Stimulated activated CD8-positive, alpha-beta memory T cell treated with anti-CD3 and anti-CD28 coated beads, Interleukin-12 subunit alpha, Interleukin-12 subunit beta, amount 100 ng/mL, for 1 hour (primary cell): ENCODE measurements around the gene LEFTY2.
"Not testable (repeated sequence)": the region's sequence is repeated elsewhere in the genome, so short reads cannot be mapped to it uniquely, and the experiment has no call there.

ENCODE experiments used
- DNase-seq: peaks from one replicate; pipeline ENCODE4 v3.0.0-alpha.2; 2020; ENCODE audit warnings: low read depth

Gene LEFTY2

GRCh38 chr1:225903623-225904022, 37.4 kb downstream of the LEFTY2 start:
- no peak for DNase-seq

DNA sequence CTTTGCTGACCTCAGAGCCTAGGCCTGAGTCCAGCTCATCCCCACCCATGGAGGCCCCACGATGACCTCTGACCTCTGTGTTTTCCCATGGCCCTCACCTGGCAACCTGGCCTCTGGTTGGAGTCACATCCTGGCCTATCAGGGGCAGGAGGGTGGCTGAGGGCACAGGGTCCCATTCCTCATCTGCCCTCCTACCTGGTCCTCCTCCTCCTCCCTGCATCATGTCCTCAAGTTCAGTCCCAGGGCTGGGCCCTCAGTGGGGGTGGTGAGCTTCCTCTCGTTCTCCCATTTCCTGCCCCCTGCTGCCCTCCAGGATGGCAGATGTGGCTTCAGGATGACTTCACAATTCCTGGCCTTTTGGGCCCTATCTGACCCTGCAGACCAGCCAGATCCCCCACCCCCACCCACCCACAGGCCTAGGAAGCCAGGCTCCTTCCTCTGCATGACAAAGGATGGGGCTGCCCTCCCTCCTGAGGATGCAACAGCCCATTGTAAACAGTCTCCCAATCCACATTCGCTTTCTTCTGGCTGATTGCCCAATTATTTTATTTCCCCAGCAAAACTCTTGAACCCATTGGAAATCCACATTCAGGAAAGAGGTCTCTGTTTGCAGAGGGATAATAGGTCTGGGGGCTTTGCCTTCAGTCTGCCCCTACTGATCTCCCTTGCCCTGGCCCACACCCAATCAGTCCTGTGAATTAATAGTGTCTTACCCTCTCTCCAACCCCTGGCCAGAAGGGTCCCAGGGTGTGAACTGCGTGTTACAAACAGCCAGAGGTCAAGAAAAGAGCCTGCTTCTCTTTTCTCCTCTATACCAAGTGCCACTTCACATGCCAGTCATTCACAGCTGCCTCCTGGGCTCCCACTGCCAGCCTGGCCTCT, 41.7 kb downstream of the LEFTY2 start:
- DNase-seq: no peak

GRCh38 chr1:225897595-225898514, 43.2 kb downstream of the LEFTY2 start:
- DNase-seq: no peak

GRCh38 chr1:225896937-225897549, 44.0 kb downstream of the LEFTY2 start:
- peak; percentile 45 for DNase-seq

GRCh38 chr1:225896494-225896893, 44.5 kb downstream of the LEFTY2 start:
- DNase-seq: no peak

DNA sequence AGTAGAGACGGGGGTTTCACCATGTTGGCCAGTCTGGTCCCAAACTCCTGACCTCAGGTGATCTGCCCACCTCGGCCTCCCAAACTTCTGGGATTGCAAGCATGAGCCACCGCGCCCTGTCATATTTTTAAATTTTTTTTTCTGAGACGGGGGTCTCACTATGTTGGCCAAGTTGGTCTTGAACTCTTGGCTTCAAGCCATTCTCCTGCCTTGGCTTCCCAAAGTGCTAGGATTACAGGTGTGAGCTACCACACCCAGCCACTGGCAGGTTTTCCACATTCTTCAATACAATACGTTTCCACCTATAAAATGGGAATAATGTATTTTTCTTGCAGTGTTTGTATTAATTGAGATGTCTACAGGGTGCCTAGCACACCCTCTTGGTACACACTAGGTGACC, 48.7 kb downstream of the LEFTY2 start:
- no peak for DNase-seq

GRCh38 chr1:225891229-225891972, 49.6 kb downstream of the LEFTY2 start:
- DNase-seq: no peak

DNA sequence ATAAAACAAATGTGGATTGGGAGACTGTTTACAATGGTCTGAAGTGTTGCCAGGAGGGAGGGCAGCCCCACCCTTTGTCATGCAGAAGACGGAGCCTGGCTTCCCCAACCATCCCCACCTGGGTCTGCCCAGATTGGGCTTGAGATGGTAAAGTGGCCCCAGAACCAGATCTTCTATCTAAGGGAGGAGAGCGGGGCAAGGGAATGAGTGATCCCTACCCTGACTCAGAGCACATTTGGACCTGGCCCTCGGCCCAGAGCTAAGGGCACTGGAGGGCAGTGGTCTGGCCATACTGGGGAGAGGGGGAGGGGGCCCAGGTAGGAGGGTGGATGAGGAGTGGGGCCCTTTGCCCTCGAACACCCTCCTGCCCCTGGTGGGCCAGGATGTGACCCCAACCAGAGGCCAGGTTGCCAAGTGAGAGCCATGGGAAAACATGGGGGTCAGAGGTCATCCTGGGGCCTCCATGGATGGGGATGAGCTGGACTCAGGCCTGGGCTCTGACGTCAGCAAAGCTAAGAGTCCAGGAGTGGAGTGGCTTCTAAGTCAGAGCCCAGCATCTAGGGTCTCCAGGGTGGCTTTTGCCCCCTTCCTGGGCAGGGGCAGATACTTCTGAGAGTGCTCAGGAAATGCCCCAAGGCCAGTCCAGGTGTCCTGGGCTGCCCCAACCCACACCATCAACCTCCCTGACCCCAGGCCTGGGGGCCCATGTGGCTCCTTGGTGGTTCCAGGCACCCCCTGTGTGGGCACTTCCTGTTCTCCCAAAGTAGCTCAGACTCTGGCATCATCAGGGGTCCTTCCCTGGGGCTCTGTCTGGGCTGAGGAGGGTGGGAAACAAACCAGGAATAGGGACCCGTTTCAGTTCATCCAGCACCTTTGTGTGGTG, 50.4 kb downstream of the LEFTY2 start:
- no peak for DNase-seq

DNA sequence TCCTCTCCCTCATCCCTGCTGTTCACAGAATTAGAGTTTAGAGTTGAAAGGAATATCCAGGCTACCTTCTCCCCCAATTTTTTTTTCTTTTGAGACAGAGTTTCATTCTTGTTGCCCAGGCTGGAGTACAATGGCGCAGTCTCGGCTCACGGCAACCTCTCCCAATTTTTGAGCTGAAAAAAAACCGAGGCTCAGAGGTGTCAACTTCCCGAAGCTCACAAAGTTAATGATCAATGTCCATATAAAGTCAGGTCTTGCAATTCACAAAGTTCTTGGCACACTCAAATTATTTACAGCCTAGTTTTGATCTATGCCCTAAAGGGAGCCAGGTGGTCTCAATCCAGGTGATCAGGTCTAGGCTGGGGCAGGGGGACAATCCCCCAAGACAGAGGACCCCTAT, 51.3 kb downstream of the LEFTY2 start:
- no peak for DNase-seq

DNA sequence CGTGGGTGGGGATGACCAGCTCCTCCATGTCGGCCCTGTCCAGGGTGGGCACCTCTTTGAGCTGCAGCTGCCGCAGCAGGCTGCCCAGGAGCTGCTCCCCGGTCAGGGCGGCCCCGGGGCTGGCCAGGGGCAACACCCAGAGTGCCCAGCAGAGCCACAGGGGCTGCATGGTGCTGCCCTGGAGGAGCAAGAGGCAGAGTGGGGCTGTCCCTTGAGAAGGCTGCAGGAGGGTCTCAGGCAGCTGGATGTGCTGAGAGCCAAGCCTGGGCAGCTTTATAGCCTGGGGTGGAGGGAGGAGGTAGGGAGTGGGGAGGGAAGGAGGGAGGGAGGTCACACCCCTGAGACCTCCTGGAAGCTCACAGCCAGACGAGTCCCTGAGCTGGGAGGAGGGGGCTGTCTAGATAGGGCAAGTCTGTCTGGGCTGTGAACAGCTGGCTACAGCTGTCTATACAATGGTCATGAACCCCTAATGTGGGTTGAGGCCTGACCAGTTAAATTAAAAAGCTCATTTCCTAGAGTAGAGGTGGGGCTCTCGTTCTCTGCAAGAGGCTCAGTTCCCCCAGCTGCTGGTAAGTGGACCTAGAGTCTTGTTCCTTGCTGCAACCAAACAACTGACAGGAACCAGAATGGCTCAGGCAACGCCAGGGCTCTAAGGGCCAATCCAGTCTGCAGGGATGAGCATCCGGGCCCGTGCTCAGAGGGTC, 52.0 kb downstream of the LEFTY2 start, which contains the start of gene LEFTY1:
TSS of gene LEFTY1 (minus strand) at position 249 of the 704 bp plus-strand sequence. CDS start at position 169, 80 bp downstream.
- DNase-seq: no peak

DNA sequence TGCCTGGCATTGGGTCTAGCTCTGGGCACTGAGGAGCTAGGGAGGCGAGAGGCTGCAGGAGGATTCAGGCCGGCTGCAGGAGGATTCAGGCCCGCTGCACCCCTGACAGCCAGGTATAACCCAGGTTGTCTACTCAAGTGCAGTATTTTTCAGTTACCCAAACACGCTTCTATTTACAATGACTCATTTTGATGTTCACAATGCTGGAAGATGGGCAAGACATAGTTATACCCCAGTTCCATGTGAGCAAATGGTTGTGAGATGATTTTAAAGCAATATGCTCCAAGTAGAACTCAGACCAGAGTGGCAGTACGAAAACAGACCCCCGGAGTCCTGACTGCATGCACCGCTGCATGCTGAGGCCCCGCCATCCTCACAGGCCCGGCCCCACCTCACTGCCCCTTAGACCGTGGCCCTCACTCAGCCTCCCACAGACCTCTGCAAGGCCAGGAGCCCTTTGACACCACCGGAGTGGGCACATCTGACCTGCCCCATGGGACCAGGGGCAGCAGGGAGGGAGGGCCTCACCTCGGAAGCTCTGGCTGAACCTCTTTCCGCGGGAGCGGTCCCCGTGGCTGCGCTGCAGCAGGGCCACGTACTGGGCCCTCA, 52.6 kb downstream of the LEFTY2 start:
- DNase-seq: no peak

DNA sequence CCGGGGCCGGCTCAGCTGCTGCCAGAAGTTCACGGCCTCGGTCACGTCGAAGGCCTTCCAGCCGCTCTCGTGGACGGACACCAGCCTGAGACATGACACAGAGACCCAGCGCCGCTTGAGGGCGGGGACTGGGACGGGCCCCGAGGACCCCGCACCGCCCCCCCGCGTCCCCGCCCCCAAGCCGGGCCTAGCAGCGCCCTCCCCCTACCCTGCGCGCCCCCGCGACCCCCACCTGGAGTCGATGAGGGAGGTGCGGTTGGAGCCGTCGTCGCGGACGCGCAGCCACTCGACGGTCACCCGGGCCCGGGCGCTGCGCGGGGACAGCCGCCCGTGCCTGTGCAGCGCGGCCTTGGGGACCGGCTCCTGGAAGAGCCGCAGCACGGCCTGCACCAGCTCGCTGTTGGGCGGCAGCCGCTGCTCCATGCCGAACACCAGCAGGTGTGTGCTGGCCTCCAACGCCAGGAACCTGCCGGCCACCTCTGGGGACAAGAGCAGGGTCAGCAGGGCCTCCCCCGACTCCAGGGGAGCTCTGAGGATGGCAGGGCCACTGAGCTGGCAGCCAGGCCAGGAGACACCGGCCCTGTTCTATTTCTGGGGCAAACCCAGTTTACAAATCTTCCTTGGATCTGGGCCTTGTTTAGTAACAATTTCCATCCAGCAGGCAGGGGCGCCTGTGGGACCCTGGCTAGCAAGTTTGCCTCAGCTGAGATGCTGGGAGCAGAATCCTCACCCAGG, 53.3 kb downstream of the LEFTY2 start:
- DNase-seq: not testable (repeated sequence)

DNA sequence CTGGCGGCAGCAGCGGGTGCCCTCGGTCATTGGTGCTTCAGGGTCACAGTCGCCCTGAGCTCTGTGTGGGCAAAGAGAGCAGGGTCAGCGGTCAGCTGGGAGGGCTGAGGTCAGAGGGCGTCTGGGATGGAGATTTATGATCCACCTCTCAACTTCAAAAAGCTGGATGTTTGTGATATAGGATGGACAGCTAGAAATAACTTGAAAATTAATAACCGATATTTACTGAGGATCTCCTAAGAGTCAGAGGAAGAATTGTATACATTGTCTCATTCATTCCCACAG, 54.0 kb downstream of the LEFTY2 start:
- DNase-seq: no peak
